ENCODE data around the gene FOXRED1.
"Not testable (repeated sequence)": the region's sequence is repeated elsewhere in the genome, so short reads cannot be mapped to it uniquely, and the experiment has no call there.

Gene FOXRED1

GRCh38 chr11:126254819-126255218, 14.1 kb upstream of the FOXRED1 start:
- Mint-ChIP-seq H3K36me3 (ENCODE audit: low read depth) (peaks cover 43% of the 10 kb centered on the region), H3K4me1 (no peaks in the 10 kb centered on the region), H3K9me3 (no peaks in the 10 kb centered on the region), H3K27ac (no peak overlapping the region), H3K27me3 (ENCODE audit: low read depth, poor library complexity) (no peaks in the 10 kb centered on the region), H3K4me3 (no peak overlapping the region)
- TF ChIP-seq CTCF (IDR thresholded peaks at IDR 0.05), result no peak
- no peak for DNase-seq

- H3K9me3 Mint-ChIP-seq; H3K4me3 Mint-ChIP-seq; H3K27me3 Mint-ChIP-seq (ENCODE audit: low read depth, poor library complexity); H3K4me1 Mint-ChIP-seq; H3K27ac Mint-ChIP-seq; DNase-seq: not testable (repeated sequence)
- peaks cover 42% of the 10 kb centered on the region for H3K36me3 Mint-ChIP-seq (ENCODE audit: low read depth)
Measured at GRCh38 chr11:126255507-126255906, 13.4 kb upstream of the FOXRED1 start.

DNA sequence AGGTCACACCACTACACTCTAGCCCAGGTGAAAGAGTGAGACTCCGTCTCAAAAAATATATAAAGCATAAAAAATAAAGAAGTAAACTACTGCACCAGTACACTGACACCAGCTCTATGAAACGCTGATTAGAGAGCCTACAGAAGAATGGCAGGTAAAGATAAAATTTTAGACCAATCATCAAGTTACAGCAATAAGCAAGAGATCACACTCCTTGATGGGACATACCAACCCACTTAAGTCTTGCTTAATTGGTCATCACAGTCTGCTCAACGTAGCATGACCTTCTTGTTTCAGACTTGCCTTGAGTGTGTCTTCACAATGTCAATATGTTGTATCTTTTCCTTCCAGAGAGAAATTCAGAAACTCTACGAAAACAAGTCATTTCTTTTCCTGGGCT, 12.7 kb upstream of the FOXRED1 start:
- DNase-seq, result no peak
- H3K4me3 Mint-ChIP-seq, result no peak overlapping the region
- H3K36me3 Mint-ChIP-seq (ENCODE audit: low read depth), result peaks cover 43% of the 10 kb centered on the region
- no peaks in the 10 kb centered on the region for H3K27me3 Mint-ChIP-seq (ENCODE audit: low read depth, poor library complexity)
- H3K4me1 Mint-ChIP-seq, result no peaks in the 10 kb centered on the region
- no peak for TF ChIP-seq CTCF (IDR thresholded peaks at IDR 0.05)
- H3K9me3 Mint-ChIP-seq, result no peaks in the 10 kb centered on the region
- H3K27ac Mint-ChIP-seq, result no peak overlapping the region

DNA sequence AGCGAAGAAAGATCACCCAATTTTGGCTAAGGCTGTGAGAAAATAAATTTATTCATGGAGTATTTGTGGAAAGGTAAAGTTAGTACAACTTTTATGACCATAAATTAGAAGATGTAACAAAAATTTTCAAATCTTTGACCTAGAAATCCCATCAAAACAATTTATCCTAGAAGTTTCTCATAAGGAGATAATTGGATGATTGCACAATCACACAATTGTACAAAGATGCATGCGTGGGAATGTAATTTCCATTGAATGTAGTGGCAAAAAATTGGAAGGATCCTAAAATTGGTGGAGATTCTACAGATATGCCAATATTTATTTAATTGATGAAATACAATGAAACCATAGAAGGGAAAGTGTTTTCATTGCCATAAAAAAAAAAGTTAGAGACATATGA, 11.8 kb upstream of the FOXRED1 start:
- Mint-ChIP-seq H3K36me3 (ENCODE audit: low read depth) (peaks cover 40% of the 10 kb centered on the region), H3K4me3 (no peak overlapping the region), H3K9me3 (no peaks in the 10 kb centered on the region), H3K27ac (no peak overlapping the region), H3K4me1 (no peaks in the 10 kb centered on the region), H3K27me3 (ENCODE audit: low read depth, poor library complexity) (no peaks in the 10 kb centered on the region)
- DNase-seq, result no peak
- no peak for TF ChIP-seq CTCF (IDR thresholded peaks at IDR 0.05)

GRCh38 chr11:126257764-126258163, 11.2 kb upstream of the FOXRED1 start:
- Mint-ChIP-seq H3K9me3 (no peaks in the 10 kb centered on the region), H3K4me3 (no peak overlapping the region), H3K36me3 (ENCODE audit: low read depth) (peaks cover 43% of the 10 kb centered on the region), H3K27ac (no peak overlapping the region), H3K4me1 (no peaks in the 10 kb centered on the region), H3K27me3 (ENCODE audit: low read depth, poor library complexity) (no peaks in the 10 kb centered on the region)
- no peak for TF ChIP-seq CTCF (IDR thresholded peaks at IDR 0.05)
- no peak for DNase-seq

GRCh38 chr11:126262216-126262615, 6.7 kb upstream of the FOXRED1 start:
- no peak for TF ChIP-seq CTCF (IDR thresholded peaks at IDR 0.05)
- peaks cover 72% of the 10 kb centered on the region for H3K36me3 Mint-ChIP-seq (ENCODE audit: low read depth)
- peaks cover 6% of the 10 kb centered on the region for H3K4me1 Mint-ChIP-seq
- no peak for DNase-seq
- no peak overlapping the region for H3K27ac Mint-ChIP-seq
- H3K4me3 Mint-ChIP-seq, result no peak overlapping the region
- H3K9me3 Mint-ChIP-seq, result no peaks in the 10 kb centered on the region
- no peaks in the 10 kb centered on the region for H3K27me3 Mint-ChIP-seq (ENCODE audit: low read depth, poor library complexity)

Measured in nephron progenitor cell (in vitro differentiated cells).